Iris pigment epithelial cell (primary cell): ENCODE data around the gene SH3GL1.
A peak's percentile ranks its signal among the peaks of the same experiment; 100 is the strongest.
"Not testable (repeated sequence)": the region's sequence is repeated elsewhere in the genome, so short reads cannot be mapped to it uniquely, and the experiment has no call there.

Experiments used
- DNase-seq: peaks from one replicate; pipeline ENCODE4 v3.0.0-alpha.2; 2011; ENCODE audit warnings: low read depth

The SH3GL1 gene

GRCh38 chr19:4342615-4343369 lies 57.6 kb downstream of the SH3GL1 start:
- peak; percentile 100 for DNase-seq

DNA sequence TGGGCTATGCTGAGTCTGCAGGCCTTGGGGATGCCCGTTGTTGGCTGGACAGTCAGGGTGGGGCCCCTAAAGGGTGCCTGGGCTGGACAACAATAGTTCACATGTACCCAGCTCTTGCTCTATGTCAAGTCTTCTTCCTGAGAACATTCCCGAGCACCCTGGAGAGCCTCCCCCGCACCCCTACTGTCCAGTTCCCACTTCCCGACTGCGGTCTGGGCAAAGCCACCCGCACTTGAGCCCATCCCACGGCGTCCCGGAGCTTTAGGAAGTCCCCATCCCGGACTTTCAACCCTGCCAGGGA lies 58.1 kb downstream of the SH3GL1 start:
- no peak for DNase-seq

GRCh38 chr19:4338441-4339355 lies 61.6 kb downstream of the SH3GL1 start, which contains the start of gene STAP2:
Gene STAP2 (minus strand): TSS chr19:4338827. CDS start chr19:4338753, 74 bp downstream.
- peak; percentile 17 for DNase-seq

GRCh38 chr19:4337906-4338440 lies 62.4 kb downstream of the SH3GL1 start:
- no peak for DNase-seq

GRCh38 chr19:4334929-4335570 lies 65.3 kb downstream of the SH3GL1 start:
- no peak for DNase-seq

DNA sequence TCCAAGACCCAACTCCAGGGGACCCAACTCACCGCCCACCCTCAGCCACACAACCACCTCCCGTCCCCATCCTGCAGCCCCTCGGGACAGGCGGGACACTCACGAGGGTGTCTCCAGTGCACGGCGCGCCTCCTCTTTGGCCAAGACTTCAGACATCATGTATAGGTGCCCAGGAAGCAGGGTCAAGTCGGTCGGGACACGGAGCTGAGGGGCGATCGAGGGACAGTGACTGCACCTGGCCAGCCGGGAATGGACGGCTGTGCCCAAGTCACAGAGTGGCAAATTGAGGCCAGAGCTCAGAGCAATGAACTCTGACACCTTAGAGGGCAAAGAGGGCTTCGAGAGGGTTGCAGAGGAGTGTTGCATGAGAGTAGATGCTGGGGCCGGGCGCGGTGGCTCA lies 70.5 kb downstream of the SH3GL1 start:
- no peak for DNase-seq

DNA sequence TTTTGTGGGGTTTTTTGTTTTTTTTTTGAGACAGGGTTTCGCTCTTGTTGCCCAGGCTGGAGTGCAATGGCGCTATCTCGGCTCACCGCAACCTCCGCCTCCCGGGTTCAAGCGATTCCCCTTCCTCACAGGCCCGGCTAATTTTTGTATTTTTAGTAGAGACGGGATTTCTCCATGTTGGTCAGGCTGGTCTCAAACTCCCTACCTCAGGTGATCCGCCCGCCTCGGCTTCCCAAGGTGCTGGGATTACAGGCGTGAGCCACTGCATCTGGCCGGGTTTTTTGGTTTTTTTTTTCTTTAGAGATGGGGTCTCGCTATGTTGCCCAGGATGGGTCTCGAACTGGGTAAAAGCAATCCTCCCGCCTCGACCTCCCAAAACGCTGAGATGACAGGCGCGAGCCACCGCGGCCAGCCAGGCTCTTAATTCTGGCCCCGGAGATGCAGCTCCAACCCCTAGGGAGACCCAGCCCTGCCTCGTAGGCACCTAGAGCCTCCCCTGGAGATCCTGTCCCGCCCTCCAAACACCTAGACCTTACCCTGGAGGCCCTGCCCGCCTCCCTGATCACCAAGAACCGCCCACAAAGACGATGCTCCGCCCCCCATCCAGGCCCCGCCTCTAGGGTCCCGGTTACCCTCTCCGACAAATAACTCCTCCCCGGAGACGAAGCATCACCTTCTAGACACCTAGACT lies 71.2 kb downstream of the SH3GL1 start:
- not testable (repeated sequence) for DNase-seq

DNA sequence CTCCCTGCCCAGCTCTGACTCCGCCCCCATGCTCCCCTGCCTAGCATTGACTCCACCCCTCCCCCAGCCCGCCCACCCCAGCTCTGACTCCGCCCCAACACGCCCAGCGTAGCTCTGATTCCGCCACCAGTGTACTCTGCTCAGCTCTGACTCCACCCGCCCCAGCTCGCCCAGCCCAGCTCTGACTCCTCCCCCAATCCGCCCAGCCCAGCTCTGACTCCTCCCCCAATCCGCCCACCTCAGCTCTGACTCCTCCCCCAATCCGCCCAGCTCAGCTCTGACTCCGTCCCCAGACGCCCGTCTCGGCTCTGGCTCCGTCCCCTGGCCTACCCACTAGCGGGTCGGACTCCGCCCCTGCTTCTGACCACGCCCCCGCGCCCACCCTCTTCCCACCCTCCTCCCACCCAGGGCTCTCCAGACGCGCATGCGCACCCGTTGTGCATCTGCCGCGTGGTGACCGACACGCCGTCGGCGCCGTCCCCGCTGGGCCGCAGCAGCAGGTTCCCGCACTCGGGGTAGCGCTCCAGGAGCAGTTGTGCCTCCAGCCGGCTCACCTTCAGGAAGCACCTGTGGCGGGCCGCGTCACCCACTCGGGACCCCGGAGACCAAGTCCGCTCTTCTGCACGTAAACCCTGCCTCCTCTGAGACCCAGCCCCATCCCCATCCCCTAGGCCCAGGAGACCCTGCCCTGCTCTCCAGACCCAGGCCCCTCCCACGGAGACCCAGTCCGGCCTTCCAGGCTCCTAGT lies 71.9 kb downstream of the SH3GL1 start:
- DNase-seq: peak; percentile 82

DNA sequence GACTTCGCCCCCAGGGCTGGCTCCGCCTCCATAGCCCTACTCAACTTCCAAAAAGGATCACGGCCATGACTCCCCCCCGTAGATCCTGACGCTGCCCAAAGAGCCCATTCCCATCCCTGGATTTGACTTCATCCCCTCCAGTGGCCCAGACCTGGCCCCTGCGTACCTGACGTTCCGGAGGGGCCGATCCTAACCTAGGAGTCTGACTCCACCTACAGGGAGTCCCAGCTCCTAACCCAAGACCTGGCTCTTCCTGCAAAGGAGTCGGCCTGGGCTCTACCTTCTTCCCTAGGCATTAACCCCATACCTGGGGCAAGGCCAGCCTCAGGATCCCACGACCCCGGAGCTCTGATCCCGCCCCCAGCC lies 72.5 kb downstream of the SH3GL1 start:
- DNase-seq: no peak

- DNase-seq: peak; percentile 56
Measured at GRCh38 chr19:4327252-4327876, 73.0 kb downstream of the SH3GL1 start.

DNA sequence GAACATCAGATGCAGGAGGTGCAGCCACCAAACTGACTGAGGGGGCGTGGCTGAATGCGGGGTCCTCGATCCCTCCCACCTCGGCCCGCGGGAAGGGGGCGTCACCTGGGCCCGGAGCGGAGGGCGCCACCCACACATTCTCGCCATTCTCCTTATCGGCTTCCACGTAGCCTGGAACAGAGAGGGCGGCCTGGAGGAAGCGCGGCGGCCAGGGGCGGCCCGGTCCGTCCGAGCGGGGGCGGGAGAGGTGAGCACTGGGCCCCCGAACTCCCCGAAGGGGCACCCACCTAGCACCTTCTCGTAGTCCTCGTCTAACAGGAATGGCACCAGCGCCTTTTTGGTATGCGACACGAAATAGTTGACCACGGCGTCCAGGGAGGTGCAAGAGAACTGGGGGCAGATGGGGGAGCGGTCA lies 73.5 kb downstream of the SH3GL1 start:
- no peak for DNase-seq

DNA sequence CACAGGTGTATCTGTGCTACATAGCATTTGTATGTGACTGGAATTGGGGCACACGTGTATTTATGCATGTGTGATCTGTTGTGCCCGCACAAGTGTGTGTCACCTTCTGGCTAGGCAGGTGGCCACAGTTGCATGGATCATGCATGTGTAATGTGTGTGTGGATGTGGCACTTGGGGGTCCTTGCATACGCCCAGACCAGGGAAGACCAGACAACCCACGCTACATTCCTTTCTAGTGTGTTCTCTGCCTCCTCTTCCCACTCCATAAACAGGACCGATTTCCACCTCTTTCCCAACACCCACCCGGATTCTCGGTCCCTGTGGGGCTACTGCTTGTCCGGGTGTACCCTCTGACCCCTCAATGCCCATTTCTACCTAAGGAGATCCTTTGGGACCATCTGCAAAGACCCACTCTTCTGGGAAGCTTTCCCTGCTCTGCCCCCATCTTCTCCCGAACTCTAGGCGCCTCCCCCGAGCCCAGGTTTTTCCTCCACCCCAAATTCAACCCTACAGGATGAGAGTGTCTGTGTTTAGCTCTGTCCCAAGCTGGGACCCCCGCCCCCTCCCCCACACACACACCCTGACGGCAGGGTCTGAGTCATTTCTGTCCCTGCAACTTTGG lies 74.0 kb downstream of the SH3GL1 start:
- no peak for DNase-seq

GRCh38 chr19:4324228-4324627 lies 76.1 kb downstream of the SH3GL1 start:
- DNase-seq: no peak

- no peak for DNase-seq
Measured at GRCh38 chr19:4323692-4324091, 76.7 kb downstream of the SH3GL1 start.

DNA sequence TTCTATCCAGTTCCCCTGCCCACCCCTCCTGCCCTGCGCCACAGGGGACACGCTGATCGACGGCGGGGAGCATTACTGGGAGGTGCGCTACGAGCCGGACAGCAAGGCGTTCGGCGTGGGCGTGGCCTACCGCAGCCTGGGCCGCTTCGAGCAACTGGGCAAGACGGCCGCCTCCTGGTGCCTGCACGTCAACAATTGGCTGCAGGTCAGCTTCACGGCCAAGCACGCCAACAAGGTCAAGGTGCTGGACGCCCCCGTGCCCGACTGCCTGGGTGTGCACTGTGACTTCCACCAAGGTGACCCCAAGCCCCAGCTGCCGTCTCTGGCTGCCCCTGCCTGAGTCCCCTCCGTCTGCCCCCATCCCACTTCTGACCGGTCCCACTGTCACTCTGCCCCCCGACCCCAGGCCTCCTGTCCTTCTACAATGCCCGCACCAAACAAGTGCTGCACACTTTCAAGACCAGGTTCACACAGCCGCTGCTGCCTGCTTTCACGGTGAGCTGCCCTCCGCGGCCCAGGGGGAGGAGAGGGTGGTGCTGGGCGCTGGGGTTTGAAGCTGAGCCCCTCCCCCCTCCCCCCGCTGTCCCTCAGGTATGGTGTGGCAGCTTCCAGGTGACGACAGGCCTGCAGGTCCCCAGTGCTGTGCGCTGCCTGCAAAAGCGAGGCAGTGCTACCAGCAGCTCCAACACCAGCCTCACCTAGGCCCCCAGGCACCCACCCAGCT lies 77.2 kb downstream of the SH3GL1 start:
- no peak for DNase-seq

DNA sequence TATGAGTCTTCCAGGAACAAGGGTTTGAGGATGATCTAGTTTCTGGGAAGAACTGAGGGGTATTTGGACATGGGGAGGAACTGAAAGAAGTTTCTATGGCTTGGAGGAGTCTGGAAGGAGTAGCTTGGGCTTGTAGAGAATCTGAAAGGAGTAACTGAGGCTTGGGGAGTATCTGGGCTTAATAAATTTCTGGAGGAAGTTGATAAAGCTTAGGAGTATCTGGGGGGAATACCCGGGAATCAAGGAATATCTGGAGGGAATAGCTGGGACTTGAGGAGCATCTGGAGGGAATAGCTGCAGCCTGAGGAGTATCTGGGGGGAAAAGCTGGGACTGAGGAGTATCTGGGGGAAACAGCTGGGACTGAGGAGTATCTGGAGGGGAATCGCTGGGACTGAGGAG lies 79.9 kb downstream of the SH3GL1 start:
- no peak for DNase-seq

GRCh38 chr19:4319067-4319718 lies 81.2 kb downstream of the SH3GL1 start:
- DNase-seq: no peak

GRCh38 chr19:4318460-4318859 lies 81.9 kb downstream of the SH3GL1 start:
- no peak for DNase-seq

DNA sequence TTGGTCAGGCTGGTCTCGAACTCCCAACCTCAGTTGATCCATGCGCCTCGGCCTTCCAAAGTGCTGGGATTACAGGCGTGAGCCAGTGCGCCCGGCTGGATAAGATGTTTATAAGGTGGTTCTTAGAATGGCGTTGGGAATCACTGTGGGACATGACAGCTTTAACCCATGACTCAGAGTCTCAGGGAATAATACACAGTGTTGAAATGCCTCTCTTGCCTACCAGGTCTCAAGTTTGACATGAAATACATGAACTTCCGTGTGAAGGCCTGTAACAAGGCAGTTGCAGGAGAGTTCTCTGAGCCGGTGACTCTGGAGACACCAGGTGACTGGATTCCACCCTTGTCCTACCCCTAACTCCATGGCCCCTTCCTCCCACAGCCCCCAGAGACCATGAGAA lies 83.4 kb downstream of the SH3GL1 start:
- peak; percentile 28 for DNase-seq
